EH (cell line): Measurements from ENCODE around the gene SCNN1A.

Source experiments
- DNase-seq: peaks from one replicate; pipeline ENCODE4 v3.0.0-alpha.2; 2015; ENCODE audit warnings: low read depth

Gene SCNN1A

GRCh38 chr12:6334359-6334758 is 41.0 kb downstream of the SCNN1A start:
- no peak for DNase-seq

GRCh38 chr12:6333566-6333965 is 41.8 kb downstream of the SCNN1A start:
- DNase-seq: peak; percentile 94

GRCh38 chr12:6333029-6333428 is 42.3 kb downstream of the SCNN1A start:
- DNase-seq: no peak

- DNase-seq: peak; percentile 87
These were observed 42.9 kb downstream of the SCNN1A start for GRCh38 chr12:6332459-6332858.

GRCh38 chr12:6330999-6331714 is 44.2 kb downstream of the SCNN1A start:
- no peak for DNase-seq

- no peak for DNase-seq
These were observed 45.2 kb downstream of the SCNN1A start for GRCh38 chr12:6330192-6330591.

- no peak for DNase-seq
These were observed 45.7 kb downstream of the SCNN1A start for GRCh38 chr12:6329703-6330064.

- DNase-seq: no peak
These were observed 46.2 kb downstream of the SCNN1A start for GRCh38 chr12:6328945-6329702.

GRCh38 chr12:6328045-6328779 is 47.2 kb downstream of the SCNN1A start:
- no peak for DNase-seq

- no peak for DNase-seq
These were observed 47.9 kb downstream of the SCNN1A start for GRCh38 chr12:6327229-6328041.

- DNase-seq: peak; percentile 63
These were observed 48.8 kb downstream of the SCNN1A start for GRCh38 chr12:6326316-6327228.

GRCh38 chr12:6324936-6325750 is 50.2 kb downstream of the SCNN1A start:
- DNase-seq: no peak

- no peak for DNase-seq
These were observed 51.2 kb downstream of the SCNN1A start for GRCh38 chr12:6323995-6324711.

GRCh38 chr12:6323340-6323994 is 51.9 kb downstream of the SCNN1A start:
- peak; percentile 97 for DNase-seq

GRCh38 chr12:6322969-6323339 is 52.4 kb downstream of the SCNN1A start:
- no peak for DNase-seq

- DNase-seq: no peak
These were observed 53.0 kb downstream of the SCNN1A start for GRCh38 chr12:6322352-6322751.

GRCh38 chr12:6321905-6322304 is 53.5 kb downstream of the SCNN1A start:
- no peak for DNase-seq

- DNase-seq: peak; percentile 24
These were observed 55.9 kb downstream of the SCNN1A start for GRCh38 chr12:6319446-6319845.

- no peak for DNase-seq
These were observed 56.9 kb downstream of the SCNN1A start for GRCh38 chr12:6318440-6318879.
